ENCODE data around the gene PRDM7. TPM values are rescaled to one million over a fixed set of nuclear protein-coding genes. Genes with fewer than 3 reads are reported as not detected.
"Not testable (repeated sequence)": the region's sequence is repeated elsewhere in the genome, so short reads cannot be mapped to it uniquely, and the experiment has no call there.

Gene PRDM7
- polyA plus RNA-seq, 2 of the 4 experiments (the other 2 are of a cell fraction): not detected

GRCh38 chr16:90101332-90101731 is 24.2 kb upstream of the PRDM7 start:
- ATAC-seq; H3K4me2 ChIP-seq; FAIRE-seq; DNase-seq (ENCODE audit: low read depth in 1 of 2, low spot score in 1 of 2); H3K4me1 ChIP-seq; H3K27ac ChIP-seq; H3K4me3 ChIP-seq; H3K9me3 ChIP-seq; POLR2A ChIA-PET: not testable (repeated sequence)
- CTCF ChIA-PET: interaction anchor here (1.4 kb wide), 1 partner anchor 19 kb away, joined by 3 read pairs; no protein-coding TSS in a partner anchor
- 75% methylated on average over 11 of the region's 11 CpGs for WGBS (ENCODE audit: missing lambda C conversion rate)

GRCh38 chr16:90100790-90101189 is 23.7 kb upstream of the PRDM7 start:
- H3K4me1 ChIP-seq; FAIRE-seq; H3K4me3 ChIP-seq; DNase-seq (ENCODE audit: low read depth in 1 of 2, low spot score in 1 of 2); ATAC-seq; POLR2A ChIA-PET; H3K4me2 ChIP-seq; H3K9me3 ChIP-seq; H3K27ac ChIP-seq: not testable (repeated sequence)
- CTCF ChIA-PET: interaction anchor here (1.4 kb wide), 1 partner anchor 19 kb away, joined by 3 read pairs; no protein-coding TSS in a partner anchor
- WGBS (ENCODE audit: missing lambda C conversion rate): no CpG with 5 or more reads among the region's 4 CpGs

DNA sequence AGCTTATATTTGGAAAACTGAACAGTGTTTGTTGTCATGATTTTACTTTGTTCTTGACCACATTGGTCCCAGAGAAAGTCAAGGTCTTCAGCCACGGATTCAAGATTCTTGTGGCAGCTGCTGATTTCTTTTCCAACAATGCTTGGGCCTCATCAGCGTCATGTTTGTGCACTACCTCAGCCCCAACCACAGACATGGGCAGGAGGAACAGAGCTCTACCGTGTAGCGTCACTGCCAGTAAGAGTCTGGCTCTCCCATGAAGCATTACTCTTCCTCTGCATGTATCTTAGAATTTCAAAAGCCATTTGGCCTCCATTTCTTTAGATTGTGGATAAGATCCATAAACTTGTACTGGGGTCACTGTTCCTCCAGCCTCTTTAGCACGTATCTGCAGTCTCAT is 23.1 kb upstream of the PRDM7 start:
- 79% methylated on average over 4 of the region's 5 CpGs for WGBS (ENCODE audit: missing lambda C conversion rate)
- POLR2A ChIA-PET; H3K9me3 ChIP-seq; H3K27ac ChIP-seq; H3K4me2 ChIP-seq; CTCF ChIA-PET; H3K4me3 ChIP-seq; H3K4me1 ChIP-seq; DNase-seq (ENCODE audit: low read depth in 1 of 2, low spot score in 1 of 2); FAIRE-seq; ATAC-seq: not testable (repeated sequence)

- H3K4me3 ChIP-seq; ATAC-seq; DNase-seq (ENCODE audit: low read depth in 1 of 2, low spot score in 1 of 2); FAIRE-seq; H3K4me1 ChIP-seq; CTCF ChIA-PET; H3K4me2 ChIP-seq; POLR2A ChIA-PET; H3K27ac ChIP-seq; H3K9me3 ChIP-seq: not testable (repeated sequence)
- WGBS (ENCODE audit: missing lambda C conversion rate): 76% methylated on average over 2 of the region's 5 CpGs
These were observed 21.8 kb upstream of the PRDM7 start for GRCh38 chr16:90098936-90099335.

- H3K4me2 ChIP-seq, POLR2A ChIA-PET, H3K4me1 ChIP-seq, CTCF ChIA-PET, H3K9me3 ChIP-seq, FAIRE-seq, H3K4me3 ChIP-seq, H3K27ac ChIP-seq: not testable (repeated sequence)
- 64% methylated on average over 9 of the region's 9 CpGs for WGBS (ENCODE audit: missing lambda C conversion rate)
- ATAC-seq (peak; percentile 60 to 87; a peak in 4 of 6 replicates), DNase-seq (ENCODE audit: low read depth in 1 of 2, low spot score in 1 of 2) (peak in 1 of 2 experiments; percentile 14)
These were observed 20.0 kb upstream of the PRDM7 start for GRCh38 chr16:90097010-90097684.

DNA sequence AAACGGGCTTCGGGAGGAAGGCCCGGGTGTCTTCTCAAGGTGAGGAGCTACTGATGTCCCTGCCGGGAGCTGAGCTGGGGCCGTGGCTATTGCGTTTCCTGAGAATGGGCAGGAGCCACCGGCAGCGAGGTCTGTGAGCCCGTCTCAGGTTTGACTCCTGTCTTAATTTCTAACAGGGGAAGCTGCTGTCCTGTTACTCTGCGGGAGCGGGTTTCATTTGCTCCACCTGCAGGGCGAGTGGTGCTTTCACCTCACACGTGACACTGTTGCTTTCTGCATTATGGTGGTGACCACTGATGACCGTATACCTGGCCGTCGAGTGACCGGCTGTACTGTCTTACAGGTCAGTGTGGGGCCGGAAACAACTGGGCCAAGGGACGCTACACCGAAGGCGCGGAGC is 17.7 kb upstream of the PRDM7 start:
- POLR2A ChIA-PET; ATAC-seq; H3K4me2 ChIP-seq; DNase-seq (ENCODE audit: low read depth in 1 of 2, low spot score in 1 of 2); H3K27ac ChIP-seq; H3K4me3 ChIP-seq; CTCF ChIA-PET; FAIRE-seq; H3K4me1 ChIP-seq; H3K9me3 ChIP-seq: not testable (repeated sequence)
- WGBS (ENCODE audit: missing lambda C conversion rate): 84% methylated on average over 19 of the region's 22 CpGs

GRCh38 chr16:90094296-90094695 is 17.2 kb upstream of the PRDM7 start:
- DNase-seq (ENCODE audit: low read depth in 1 of 2, low spot score in 1 of 2); CTCF ChIA-PET; H3K4me3 ChIP-seq; FAIRE-seq; H3K4me2 ChIP-seq; POLR2A ChIA-PET; H3K9me3 ChIP-seq; H3K4me1 ChIP-seq; ATAC-seq; H3K27ac ChIP-seq: not testable (repeated sequence)
- 83% methylated on average over 6 of the region's 35 CpGs for WGBS (ENCODE audit: missing lambda C conversion rate)

- CTCF ChIA-PET: interaction anchor here (0.9 kb wide), 1 partner anchor 11 kb away, joined by 3 read pairs; no protein-coding TSS in a partner anchor
- H3K4me2 ChIP-seq; FAIRE-seq; ATAC-seq; H3K4me1 ChIP-seq; H3K9me3 ChIP-seq; POLR2A ChIA-PET; DNase-seq (ENCODE audit: low read depth in 1 of 2, low spot score in 1 of 2); H3K4me3 ChIP-seq; H3K27ac ChIP-seq: not testable (repeated sequence)
- WGBS (ENCODE audit: missing lambda C conversion rate): 85% methylated on average over 30 of the region's 30 CpGs
These were observed 16.7 kb upstream of the PRDM7 start for GRCh38 chr16:90093799-90094198.

- POLR2A ChIA-PET; H3K27ac ChIP-seq; ATAC-seq; H3K4me1 ChIP-seq; H3K4me3 ChIP-seq; H3K4me2 ChIP-seq; DNase-seq (ENCODE audit: low read depth in 1 of 2, low spot score in 1 of 2); FAIRE-seq; H3K9me3 ChIP-seq: not testable (repeated sequence)
- CTCF ChIA-PET: interaction anchor here (0.6 to 1.3 kb wide), 2 partner anchors 11 to 72 kb away, joined by 4 to 6 read pairs; no protein-coding TSS in a partner anchor
- 48% methylated on average over 4 of the region's 4 CpGs for WGBS (ENCODE audit: missing lambda C conversion rate)
These were observed 15.7 kb upstream of the PRDM7 start for GRCh38 chr16:90092781-90093180.
